ENCODE results near the gene GRIK4.

GRCh38 chr11:120615391-120615790, 103.8 kb downstream of the GRIK4 start:
- no peak for TF ChIP-seq CTCF (IDR thresholded peaks at IDR 0.05; ENCODE audit: low read depth, low read length, poor library complexity, severe bottlenecking)
- TF ChIP-seq EZH2phosphoT487 (IDR thresholded peaks at IDR 0.05; ENCODE audit: borderline replicate concordance, low read length) = no peak

Data from DOHH2 (cell line).